ENCODE data around the gene TMEM82. TPM values are rescaled to one million over a fixed set of nuclear protein-coding genes. Genes with fewer than 3 reads are reported as not detected.

The TMEM82 gene
- total and polyA plus RNA-seq, 2 experiments from 2014 or later = 11.9 to 16.4 TPM

GRCh38 chr1:15749399-15750291 is 7.3 kb downstream of the TMEM82 start:
- TF ChIP-seq EZH2 (IDR thresholded peaks at IDR 0.05; ENCODE audit: borderline replicate concordance) (no peak), CTCF (IDR thresholded peaks at IDR 0.05; ENCODE audit: poor library complexity) (no peak), EZH2phosphoT487 (IDR thresholded peaks at IDR 0.05; ENCODE audit: low read depth, severe bottlenecking, unreplicated experiment) (no peak)
- H3K4me2 ChIP-seq = no peak overlapping the region

GRCh38 chr1:15750924-15751323 is 8.6 kb downstream of the TMEM82 start:
- Histone ChIP-seq H3K4me3 (no peak overlapping the region), H3K27ac (no peak overlapping the region), H4K20me1 (ENCODE audit: insufficient read depth, poor library complexity, severe bottlenecking) (no peaks in the 10 kb centered on the region), H3K9me2 (replicated peaks; ENCODE audit: insufficient read depth) (no peaks in the 10 kb centered on the region), H3K36me3 (replicated peaks; ENCODE audit: insufficient read depth, low read depth) (no peaks in the 10 kb centered on the region), H3K9me3 (ENCODE audit: low read depth) (no peaks in the 10 kb centered on the region), H3K27me3 (no peaks in the 10 kb centered on the region), H2AFZ (no peak overlapping the region), H3K79me2 (no peaks in the 10 kb centered on the region), H3K4me1 (ENCODE audit: insufficient read depth) (peaks cover 7% of the 10 kb centered on the region), H3K4me2 (no peak overlapping the region)
- 88% methylated on average over 11 of the region's 12 CpGs for WGBS (ENCODE audit: low lambda C conversion rate, missing lambda C conversion rate)
- TF ChIP-seq EZH2phosphoT487 (IDR thresholded peaks at IDR 0.05; ENCODE audit: low read depth, severe bottlenecking, unreplicated experiment) (no peak), EZH2 (IDR thresholded peaks at IDR 0.05; ENCODE audit: borderline replicate concordance) (no peak), CTCF (IDR thresholded peaks at IDR 0.05; ENCODE audit: poor library complexity) (no peak)
- no peak for DNase-seq (ENCODE audit: low spot score)

More at GRCh38 chr1:15749399-15750291, 7.3 kb downstream of the TMEM82 start:
- DNase-seq (ENCODE audit: low spot score) = no peak
- H3K4me3 ChIP-seq = no peak overlapping the region
- no peaks in the 10 kb centered on the region for H4K20me1 ChIP-seq (ENCODE audit: insufficient read depth, poor library complexity, severe bottlenecking)
- H3K9me3 ChIP-seq (ENCODE audit: low read depth) = no peaks in the 10 kb centered on the region
- no peaks in the 10 kb centered on the region for H3K79me2 ChIP-seq
- H2AFZ ChIP-seq = no peak overlapping the region
- H3K27me3 ChIP-seq = no peaks in the 10 kb centered on the region
- 63% methylated on average over 19 of the region's 19 CpGs for WGBS (ENCODE audit: low lambda C conversion rate, missing lambda C conversion rate)
- peaks cover 7% of the 10 kb centered on the region for H3K4me1 ChIP-seq (ENCODE audit: insufficient read depth)
- no peaks in the 10 kb centered on the region for H3K9me2 ChIP-seq (replicated peaks; ENCODE audit: insufficient read depth)
- no peak overlapping the region for H3K27ac ChIP-seq
- no peaks in the 10 kb centered on the region for H3K36me3 ChIP-seq (replicated peaks; ENCODE audit: insufficient read depth, low read depth)

- no peak overlapping the region for H2AFZ ChIP-seq
- H3K27me3 ChIP-seq = no peaks in the 10 kb centered on the region
- no peak for DNase-seq (ENCODE audit: low spot score)
- H3K9me2 ChIP-seq (replicated peaks; ENCODE audit: insufficient read depth) = no peaks in the 10 kb centered on the region
- no peaks in the 10 kb centered on the region for H3K79me2 ChIP-seq
- no peaks in the 10 kb centered on the region for H4K20me1 ChIP-seq (ENCODE audit: insufficient read depth, poor library complexity, severe bottlenecking)
- H3K4me1 ChIP-seq (ENCODE audit: insufficient read depth) = peaks cover 7% of the 10 kb centered on the region
- H3K36me3 ChIP-seq (replicated peaks; ENCODE audit: insufficient read depth, low read depth) = no peaks in the 10 kb centered on the region
- H3K4me2 ChIP-seq = no peak overlapping the region
- TF ChIP-seq EZH2 (IDR thresholded peaks at IDR 0.05; ENCODE audit: borderline replicate concordance) (no peak), CTCF (IDR thresholded peaks at IDR 0.05; ENCODE audit: poor library complexity) (no peak), EZH2phosphoT487 (IDR thresholded peaks at IDR 0.05; ENCODE audit: low read depth, severe bottlenecking, unreplicated experiment) (no peak)
- H3K4me3 ChIP-seq = no peak overlapping the region
- no peak overlapping the region for H3K27ac ChIP-seq
- H3K9me3 ChIP-seq (ENCODE audit: low read depth) = no peaks in the 10 kb centered on the region
- WGBS (ENCODE audit: low lambda C conversion rate, missing lambda C conversion rate) = 77% methylated on average over 10 of the region's 10 CpGs
Observed at GRCh38 chr1:15751717-15752116, 9.4 kb downstream of the TMEM82 start.

Data from hepatocyte (in vitro differentiated cells).